Loucy (cell line): ENCODE measurements around the gene CYLD.

Source experiments
- H2AFZ ChIP-seq: fragments of 200-600 bp; sonication (generic); 2 replicates; pipeline ENCODE4 v1.6.0; 2016; ENCODE audit warnings: antibody characterized with exemption, mild to moderate bottlenecking, low read length, moderate library complexity
- H3F3A ChIP-seq: fragments of 200-600 bp; 2 replicates; pipeline ENCODE4 v1.6.0; 2016; ENCODE audit warnings: antibody characterized with exemption, low read depth, mild to moderate bottlenecking
- H3K27me3 ChIP-seq: fragments of 200-600 bp; sonication (generic); 2 replicates; pipeline ENCODE4 v1.6.1; 2014; ENCODE audit warnings: low read length, mild to moderate bottlenecking; ENCODE audit not compliant: insufficient read depth, poor library complexity, severe bottlenecking
- H3K36me3 ChIP-seq: fragments of 200-600 bp; sonication (generic); 2 replicates; pipeline ENCODE4 v1.6.1; 2016; ENCODE audit warnings: low read length; ENCODE audit not compliant: insufficient read depth
- H3K4me1 ChIP-seq: fragments of 200-600 bp; sonication (generic); 2 replicates; pipeline ENCODE4 v1.5.1; 2014; ENCODE audit warnings: low read length, mild to moderate bottlenecking; ENCODE audit not compliant: insufficient read depth, poor library complexity, severe bottlenecking
- H3K4me2 ChIP-seq: fragments of 200-600 bp; sonication (generic); 2 replicates; pipeline ENCODE4 v1.6.0; 2014; ENCODE audit warnings: antibody characterized with exemption, low read length, low read depth, mild to moderate bottlenecking; ENCODE audit not compliant: poor library complexity, severe bottlenecking
- H3K4me3 ChIP-seq: fragments of 200-600 bp; sonication (generic); 2 replicates; pipeline ENCODE4 v1.5.1; 2014; ENCODE audit warnings: low read length, mild to moderate bottlenecking, mixed read lengths; ENCODE audit not compliant: poor library complexity, severe bottlenecking
- H3K79me2 ChIP-seq: fragments of 200-600 bp; sonication (generic); 2 replicates; pipeline ENCODE4 v1.6.1; 2014; ENCODE audit warnings: low read length; ENCODE audit not compliant: insufficient read depth
- H3K9ac ChIP-seq: fragments of 200-600 bp; sonication (generic); 2 replicates; pipeline ENCODE4 v1.6.0; 2014; ENCODE audit warnings: mild to moderate bottlenecking, low read depth, low read length, moderate library complexity; ENCODE audit not compliant: poor library complexity, severe bottlenecking
- H3K9me2 ChIP-seq: fragments of 200-600 bp; sonication (generic); replicated peaks from 2 replicates; pipeline ENCODE4 v1.6.1; 2016; ENCODE audit warnings: low read depth, low read length, mixed read lengths
- H3K9me3 ChIP-seq: fragments of 200-600 bp; sonication (generic); 2 replicates; pipeline ENCODE4 v1.6.1; 2014; ENCODE audit warnings: mild to moderate bottlenecking, antibody characterized with exemption, low read length, low read depth; ENCODE audit not compliant: insufficient read depth
- H4K20me1 ChIP-seq: fragments of 200-600 bp; sonication (generic); 2 replicates; pipeline ENCODE4 v1.6.0; 2014; ENCODE audit warnings: antibody characterized with exemption, low read length, mild to moderate bottlenecking; ENCODE audit not compliant: insufficient read depth, poor library complexity, severe bottlenecking
- EZH2phosphoT487 ChIP-seq: fragments of 200-600 bp; IDR thresholded peaks from 2 replicates; pipeline ENCODE4 v1.6.1; 2018; ENCODE audit warnings: antibody characterized with exemption, mild to moderate bottlenecking, moderate library complexity, borderline replicate concordance
- TF ChIP-seq, protein P1 (sequence below): fragments of 200-600 bp; sonication (generic); conservative IDR thresholded peaks from 2 replicates; pipeline ENCODE4 v1.5.1; 2014; ENCODE audit warnings: mild to moderate bottlenecking, antibody characterized with exemption, low read length

CYLD gene

DNA sequence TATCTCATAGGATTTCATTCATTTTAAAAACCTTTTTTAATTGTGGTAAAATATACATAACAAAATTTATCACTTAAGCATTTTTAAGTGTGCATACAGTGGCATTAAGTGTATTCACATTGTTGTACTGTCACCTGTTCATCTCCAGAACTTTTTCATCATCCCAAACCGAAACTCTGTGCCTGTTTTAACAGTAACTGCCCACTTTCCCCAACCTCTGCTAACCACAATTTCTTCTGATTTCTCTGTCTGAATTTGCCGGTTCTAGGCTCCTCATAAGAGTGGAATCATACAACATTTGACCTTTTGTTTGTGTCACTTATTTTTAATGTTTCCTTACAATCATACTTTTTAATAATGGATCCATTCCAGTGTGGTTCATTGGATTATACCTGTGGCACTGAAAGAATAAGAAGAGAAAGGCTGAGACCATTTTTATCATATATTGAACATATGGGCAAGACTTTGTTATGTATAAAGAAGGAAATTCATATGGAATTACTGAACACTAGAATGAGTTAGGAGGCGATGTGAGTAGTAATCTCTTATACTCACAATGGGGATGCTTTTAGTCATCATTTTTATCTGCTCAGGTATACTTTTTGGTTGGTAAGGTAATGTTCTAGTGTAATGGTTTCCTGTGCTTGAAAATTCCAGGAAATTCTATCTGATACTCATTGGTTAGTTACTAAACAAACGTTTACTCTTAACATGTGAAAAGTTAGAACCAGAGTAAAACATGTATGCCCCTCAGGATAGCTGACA is 10.8 kb downstream of the CYLD start:
- H3K36me3 ChIP-seq, result peaks cover 17% of the 10 kb centered on the region; the same call in 1 of the 2 replicates
- H3K4me2 ChIP-seq, result no peak overlapping the region
- H3K9ac ChIP-seq, result no peak overlapping the region
- no peaks in the 10 kb centered on the region for H3K9me2 ChIP-seq
- peaks cover 8% of the 10 kb centered on the region; the same call in 1 of the 2 replicates for H3K79me2 ChIP-seq
- no peaks in the 10 kb centered on the region for H3K27me3 ChIP-seq
- no peaks in the 10 kb centered on the region for H3F3A ChIP-seq
- no peaks in the 10 kb centered on the region for H3K9me3 ChIP-seq
- H3K4me1 ChIP-seq, result peaks cover 23% of the 10 kb centered on the region
- no peak overlapping the region for H2AFZ ChIP-seq
- no peak overlapping the region for H3K4me3 ChIP-seq
- H4K20me1 ChIP-seq, result no peaks in the 10 kb centered on the region
- TF ChIP-seq, protein P1, sequence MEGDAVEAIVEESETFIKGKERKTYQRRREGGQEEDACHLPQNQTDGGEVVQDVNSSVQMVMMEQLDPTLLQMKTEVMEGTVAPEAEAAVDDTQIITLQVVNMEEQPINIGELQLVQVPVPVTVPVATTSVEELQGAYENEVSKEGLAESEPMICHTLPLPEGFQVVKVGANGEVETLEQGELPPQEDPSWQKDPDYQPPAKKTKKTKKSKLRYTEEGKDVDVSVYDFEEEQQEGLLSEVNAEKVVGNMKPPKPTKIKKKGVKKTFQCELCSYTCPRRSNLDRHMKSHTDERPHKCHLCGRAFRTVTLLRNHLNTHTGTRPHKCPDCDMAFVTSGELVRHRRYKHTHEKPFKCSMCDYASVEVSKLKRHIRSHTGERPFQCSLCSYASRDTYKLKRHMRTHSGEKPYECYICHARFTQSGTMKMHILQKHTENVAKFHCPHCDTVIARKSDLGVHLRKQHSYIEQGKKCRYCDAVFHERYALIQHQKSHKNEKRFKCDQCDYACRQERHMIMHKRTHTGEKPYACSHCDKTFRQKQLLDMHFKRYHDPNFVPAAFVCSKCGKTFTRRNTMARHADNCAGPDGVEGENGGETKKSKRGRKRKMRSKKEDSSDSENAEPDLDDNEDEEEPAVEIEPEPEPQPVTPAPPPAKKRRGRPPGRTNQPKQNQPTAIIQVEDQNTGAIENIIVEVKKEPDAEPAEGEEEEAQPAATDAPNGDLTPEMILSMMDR, result no peak
- TF ChIP-seq EZH2phosphoT487, result no peak

DNA sequence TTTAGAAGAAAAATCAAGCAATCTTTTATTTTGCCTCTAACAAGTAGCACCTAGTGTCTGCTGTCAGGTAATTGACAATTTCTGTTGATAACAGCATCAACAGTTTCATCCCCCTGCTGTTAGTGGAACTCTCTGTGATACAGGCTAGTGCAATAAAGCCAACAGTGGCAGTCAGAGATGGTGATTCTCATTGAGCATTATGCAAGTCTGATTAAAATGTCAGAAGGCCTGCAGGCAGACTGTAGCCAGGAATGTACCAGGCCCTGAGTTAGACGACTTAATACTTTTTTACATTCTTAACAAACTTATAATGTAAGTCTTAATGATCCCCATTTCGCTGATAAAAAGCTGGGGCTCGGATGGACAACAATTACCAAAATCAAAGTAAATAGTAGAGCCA is 14.6 kb downstream of the CYLD start:
- no peaks in the 10 kb centered on the region for H3F3A ChIP-seq
- no peaks in the 10 kb centered on the region for H3K4me1 ChIP-seq
- peaks cover 20% of the 10 kb centered on the region; the same call in 1 of the 2 replicates for H3K36me3 ChIP-seq
- no peak overlapping the region for H2AFZ ChIP-seq
- H3K9me3 ChIP-seq, result no peaks in the 10 kb centered on the region
- H4K20me1 ChIP-seq, result no peaks in the 10 kb centered on the region
- H3K27me3 ChIP-seq, result no peaks in the 10 kb centered on the region
- H3K9me2 ChIP-seq, result no peaks in the 10 kb centered on the region
- peaks cover 14% of the 10 kb centered on the region for H3K79me2 ChIP-seq
- no peak for TF ChIP-seq EZH2phosphoT487
- TF ChIP-seq, protein P1, result no peak
- no peak overlapping the region for H3K4me2 ChIP-seq
- no peak overlapping the region for H3K9ac ChIP-seq
- no peak overlapping the region for H3K4me3 ChIP-seq

DNA sequence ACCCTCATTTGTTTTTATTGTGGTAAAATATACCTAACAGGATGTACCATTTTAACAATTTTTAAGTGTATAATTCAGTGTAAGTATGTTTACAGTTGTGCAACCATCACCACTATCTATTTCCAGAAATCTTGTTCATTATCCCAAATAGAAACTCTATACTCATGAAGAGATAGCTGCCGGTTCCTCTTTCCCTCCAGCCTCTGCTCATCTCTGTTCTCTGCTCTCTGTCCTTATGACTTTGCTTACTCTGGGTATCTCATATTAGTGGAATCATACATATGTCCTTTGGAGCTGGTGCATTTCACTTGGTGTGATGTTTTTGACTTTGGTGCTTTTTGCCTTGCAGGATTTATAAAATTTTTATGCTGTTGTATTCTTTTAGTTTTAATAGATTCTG is 19.4 kb downstream of the CYLD start:
- H3K9me3 ChIP-seq, result peaks cover 10% of the 10 kb centered on the region; the same call in 1 of the 2 replicates
- no peak for TF ChIP-seq EZH2phosphoT487
- TF ChIP-seq, protein P1, result no peak
- H3F3A ChIP-seq, result no peaks in the 10 kb centered on the region
- no peak overlapping the region for H3K4me2 ChIP-seq
- H3K36me3 ChIP-seq, result peaks cover 20% of the 10 kb centered on the region
- no peaks in the 10 kb centered on the region for H3K9me2 ChIP-seq
- no peak overlapping the region for H2AFZ ChIP-seq
- H3K4me1 ChIP-seq, result no peaks in the 10 kb centered on the region
- H3K4me3 ChIP-seq, result no peak overlapping the region
- H4K20me1 ChIP-seq, result no peaks in the 10 kb centered on the region
- H3K9ac ChIP-seq, result no peak overlapping the region
- H3K27me3 ChIP-seq, result no peaks in the 10 kb centered on the region
- peaks cover 33% of the 10 kb centered on the region for H3K79me2 ChIP-seq
